SU-DHL-6 (cell line): Measurements from ENCODE around the gene IKZF2.

Source experiments
- CTCF ChIP-seq: fragments of 200-600 bp; sonication (generic); IDR thresholded peaks from one replicate; pipeline ENCODE4 v1.5.1; 2017; ENCODE audit warnings: antibody characterized with exemption, mild to moderate bottlenecking, low read length, moderate library complexity; ENCODE audit not compliant: insufficient read depth, poor library complexity, severe bottlenecking
- EZH2phosphoT487 ChIP-seq: fragments of 200-600 bp; sonication (generic), shearing (Covaris generic); conservative IDR thresholded peaks from 2 replicates; pipeline ENCODE4 v1.6.1; 2018; ENCODE audit warnings: mild to moderate bottlenecking, antibody characterized with exemption, low read length, moderate library complexity, mixed read lengths

GRCh38 chr2:212987492-212987891 is 163.9 kb downstream of the IKZF2 start:
- TF ChIP-seq CTCF (no peak), EZH2phosphoT487 (no peak)
